Effector memory CD4-positive, alpha-beta T cell (primary cell): ENCODE measurements around the gene OLFML2B.
"Not testable (repeated sequence)": the region's sequence is repeated elsewhere in the genome, so short reads cannot be mapped to it uniquely, and the experiment has no call there.

Experiments
- DNase-seq, 3 donors: peaks; one replicate each; pipeline ENCODE4 v3.0.0-alpha.2; 2020
- H3K27ac ChIP-seq: 2 replicates; pipeline ENCODE4 v1.7.0; 2013; ENCODE audit warnings: mild to moderate bottlenecking, low read length, moderate library complexity; ENCODE audit not compliant: insufficient read depth, poor library complexity, severe bottlenecking
- H3K27me3 ChIP-seq: replicated peaks from 2 replicates; pipeline ENCODE4 v1.7.0; 2013; ENCODE audit warnings: mild to moderate bottlenecking, low read length; ENCODE audit not compliant: insufficient read depth, control insufficient read depth, poor library complexity, severe bottlenecking
- H3K36me3 ChIP-seq: 2 replicates; pipeline ENCODE4 v1.7.0; 2013; ENCODE audit warnings: mild to moderate bottlenecking, low read length, moderate library complexity; ENCODE audit not compliant: control insufficient read depth, insufficient read depth
- H3K4me1 ChIP-seq: 2 replicates; pipeline ENCODE4 v1.7.0; 2013; ENCODE audit warnings: low read length, mild to moderate bottlenecking; ENCODE audit not compliant: control insufficient read depth, insufficient read depth, poor library complexity, severe bottlenecking
- H3K4me3 ChIP-seq: 2 replicates; pipeline ENCODE4 v1.7.0; 2013; ENCODE audit warnings: low read length, low read depth, mild to moderate bottlenecking; ENCODE audit not compliant: insufficient read depth, poor library complexity, severe bottlenecking
- H3K9me3 ChIP-seq: 2 replicates; pipeline ENCODE4 v1.7.0; 2013; ENCODE audit warnings: mild to moderate bottlenecking, low read length, moderate library complexity; ENCODE audit not compliant: control insufficient read depth
- total RNA-seq, 3 donors: gene quantifications; one replicate each; lab custom pipeline; 2026; lab: John Stamatoyannopoulos, UW

The OLFML2B gene
- 0 reads per million in 3 donors for total RNA-seq

DNA sequence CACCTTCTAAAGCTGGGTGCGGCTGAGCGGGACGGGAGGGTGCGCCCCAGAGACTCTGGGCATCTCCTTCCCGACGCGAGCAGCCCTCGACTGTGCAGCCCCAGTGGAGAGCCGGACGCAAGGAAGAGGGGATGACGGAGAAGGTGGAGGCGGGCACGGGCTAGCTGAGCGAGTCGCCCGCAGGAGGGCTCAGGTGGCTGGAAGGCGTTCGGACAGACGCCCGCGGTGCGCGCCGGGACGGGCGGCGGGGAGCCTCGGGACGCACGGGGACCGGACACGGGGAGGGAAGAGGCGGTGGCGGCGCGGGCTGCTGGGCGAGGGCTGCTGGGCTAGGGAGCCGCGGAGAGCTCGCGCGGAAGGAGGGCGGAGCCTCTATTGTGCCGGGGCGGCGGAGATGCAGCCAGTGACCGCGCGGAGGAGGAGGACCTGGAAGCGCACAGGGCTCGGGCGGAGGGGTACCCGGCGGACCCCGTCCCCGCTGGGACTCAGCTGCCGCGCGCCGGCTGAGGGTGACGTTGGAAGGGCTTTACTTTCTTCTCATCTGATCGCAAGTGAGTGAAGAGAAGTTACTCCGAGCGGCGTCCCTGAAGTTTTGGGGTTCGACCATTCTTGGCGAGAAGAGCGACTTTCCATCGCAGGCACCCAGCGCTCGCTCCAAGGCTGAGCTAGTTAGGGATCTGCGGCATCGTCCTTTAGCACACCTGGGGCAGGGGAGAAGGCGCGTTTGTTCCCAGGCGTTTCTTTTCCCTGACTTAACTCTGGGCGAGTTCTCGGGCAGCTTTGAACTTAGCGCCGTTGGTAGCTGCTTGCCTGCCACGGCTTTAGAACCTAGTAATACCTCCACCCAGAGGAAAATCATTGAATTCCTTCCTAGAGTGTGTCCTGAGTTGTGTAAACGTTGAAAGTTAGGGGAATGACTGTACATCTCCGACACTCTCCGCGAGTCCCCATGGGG is at the start of gene OLFML2B:
OLFML2B (minus strand) TSS at position 323 of the 955 bp plus-strand sequence. CDS start 439 bp downstream, outside the sequence.
- Histone ChIP-seq H3K36me3 (no peaks in the 10 kb centered on the region), H3K27ac (no peak within 1 kb of the TSS), H3K27me3 (no peaks in the 10 kb centered on the region), H3K4me3 (peak within 1 kb of the TSS; percentile 68), H3K4me1 (no peaks in the 10 kb centered on the region), H3K9me3 (no peaks in the 10 kb centered on the region)
- peak in 1 of 3 donors; percentile 6 for DNase-seq

DNA sequence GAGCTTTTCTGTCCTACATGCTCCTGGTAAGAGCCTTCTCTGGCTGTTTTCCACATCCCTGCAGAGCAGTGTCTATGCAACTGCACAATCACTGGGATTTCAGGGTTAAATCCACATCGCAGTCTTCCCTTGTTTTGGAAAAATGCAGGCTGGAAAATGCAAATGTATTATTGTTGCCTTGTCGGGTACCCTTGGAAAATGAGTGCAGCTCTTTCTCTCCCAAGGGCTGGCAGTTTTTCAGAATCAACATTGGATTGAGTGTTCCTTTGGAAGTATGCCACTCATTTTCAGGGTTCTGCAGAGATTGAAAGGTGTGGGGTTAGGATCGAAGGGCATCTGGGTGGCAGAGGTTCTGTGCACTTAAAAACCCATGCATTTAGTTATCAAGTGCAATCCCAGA is 49.1 kb upstream of the OLFML2B start:
- peaks cover 11% of the 10 kb centered on the region for H3K4me1 ChIP-seq
- no peak overlapping the region for H3K4me3 ChIP-seq
- peaks cover 35% of the 10 kb centered on the region for H3K27me3 ChIP-seq
- no peak for DNase-seq
- H3K36me3 ChIP-seq = no peaks in the 10 kb centered on the region
- H3K9me3 ChIP-seq = no peaks in the 10 kb centered on the region
- no peak overlapping the region for H3K27ac ChIP-seq

DNA sequence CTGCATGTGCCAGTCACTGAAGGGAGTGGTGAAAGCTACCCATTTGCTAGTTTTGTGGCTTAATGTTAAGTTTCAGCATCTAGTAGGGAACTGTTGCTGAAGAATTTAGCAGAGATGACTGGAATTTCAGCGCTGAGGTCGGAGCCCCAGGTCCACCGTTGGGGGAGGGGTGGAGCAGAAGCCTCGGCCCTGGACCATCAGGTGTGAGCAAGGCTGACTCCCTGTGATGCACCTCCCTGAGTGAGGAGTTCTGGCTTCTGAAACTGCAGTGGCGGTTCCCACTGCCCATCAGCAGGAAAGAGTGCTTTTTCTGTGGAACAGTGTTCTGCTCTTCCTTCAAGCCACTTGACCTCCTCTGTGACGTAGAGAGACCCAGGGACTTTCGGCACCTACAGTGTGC is 47.2 kb upstream of the OLFML2B start:
- peaks cover 31% of the 10 kb centered on the region for H3K27me3 ChIP-seq
- no peaks in the 10 kb centered on the region for H3K36me3 ChIP-seq
- DNase-seq = no peak
- no peak overlapping the region for H3K4me3 ChIP-seq
- no peaks in the 10 kb centered on the region for H3K9me3 ChIP-seq
- no peak overlapping the region for H3K27ac ChIP-seq
- H3K4me1 ChIP-seq = peaks cover 11% of the 10 kb centered on the region

GRCh38 chr1:162070094-162070748 is 46.6 kb upstream of the OLFML2B start:
- Histone ChIP-seq H3K9me3 (no peaks in the 10 kb centered on the region), H3K4me3 (peak overlapping the region; percentile 38), H3K27ac (no peak overlapping the region), H3K27me3 (peaks cover 27% of the 10 kb centered on the region), H3K36me3 (no peaks in the 10 kb centered on the region), H3K4me1 (peaks cover 11% of the 10 kb centered on the region)
- DNase-seq = no peak

DNA sequence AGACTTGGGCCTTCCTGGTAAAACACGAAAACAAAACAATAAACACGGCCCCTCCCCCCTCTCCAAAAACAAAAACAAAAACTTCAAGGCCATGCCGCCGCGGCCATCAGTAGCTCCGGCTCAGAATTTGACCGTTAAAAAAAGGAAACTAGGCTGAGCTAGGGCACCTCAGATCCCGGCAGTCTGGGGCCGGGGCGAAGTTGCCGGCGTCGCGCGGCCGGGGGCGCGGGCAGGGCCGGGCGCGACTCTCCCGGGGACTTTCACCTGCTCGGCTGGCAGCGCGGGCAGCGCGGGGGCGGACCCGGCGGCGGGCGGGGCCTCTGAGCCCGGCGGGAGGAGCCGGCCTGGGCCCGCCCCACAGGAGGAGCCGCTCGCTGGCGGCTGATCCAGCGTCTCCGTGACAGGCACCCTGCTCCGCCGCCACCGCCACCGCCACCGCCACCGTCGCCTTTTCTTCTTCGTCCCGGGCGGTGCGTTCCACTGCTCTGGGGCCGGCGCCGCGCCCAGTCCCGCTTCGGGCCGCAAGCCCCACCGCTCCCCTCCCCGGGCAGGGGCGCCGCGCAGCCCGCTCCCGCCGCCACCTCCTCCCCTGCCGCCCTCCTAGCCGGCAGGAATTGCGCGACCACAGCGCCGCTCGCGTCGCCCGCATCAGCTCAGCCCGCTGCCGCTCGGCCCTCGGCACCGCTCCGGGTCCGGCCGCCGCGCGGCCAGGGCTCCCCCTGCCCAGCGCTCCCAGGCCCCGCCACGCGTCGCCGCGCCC is 45.8 kb upstream of the OLFML2B start, which contains the start of gene NOS1AP:
NOS1AP (plus strand) TSS at position 358 of the 760 bp plus-strand sequence. CDS start 487 bp downstream, outside the sequence.
- Histone ChIP-seq H3K27me3 (peaks cover 22% of the 10 kb centered on the region), H3K9me3 (no peaks in the 10 kb centered on the region), H3K36me3 (no peaks in the 10 kb centered on the region), H3K27ac (no peak within 1 kb of the TSS), H3K4me1 (peaks cover 11% of the 10 kb centered on the region), H3K4me3 (peak within 1 kb of the TSS; percentile 38)
- peak; percentile 38 to 61 (median 50) for DNase-seq

DNA sequence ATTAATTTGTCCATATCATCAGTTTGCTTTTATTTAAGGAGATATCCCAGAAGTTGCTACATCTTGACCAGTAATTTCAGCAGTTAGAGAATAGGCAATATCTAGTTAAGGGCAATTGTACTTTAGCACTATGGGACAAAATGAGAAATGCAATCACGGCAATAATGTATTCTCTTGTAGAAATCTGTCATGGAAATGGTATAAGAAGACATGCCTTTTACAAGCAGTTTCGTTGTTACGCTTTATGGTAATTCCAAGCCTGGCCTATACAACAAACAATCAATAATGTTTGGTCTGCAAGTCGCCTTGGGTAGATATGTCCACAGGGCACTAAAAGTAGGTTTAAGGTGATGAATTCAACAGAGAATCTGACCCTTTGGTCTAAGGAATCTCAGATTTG is 44.6 kb upstream of the OLFML2B start:
- Histone ChIP-seq H3K4me3 (no peak overlapping the region), H3K27ac (no peak overlapping the region), H3K27me3 (peaks cover 14% of the 10 kb centered on the region), H3K9me3 (no peaks in the 10 kb centered on the region), H3K36me3 (no peaks in the 10 kb centered on the region), H3K4me1 (peaks cover 11% of the 10 kb centered on the region)
- DNase-seq = no peak

GRCh38 chr1:162067466-162067865 is 43.8 kb upstream of the OLFML2B start:
- H3K27ac ChIP-seq = no peak overlapping the region
- peaks cover 14% of the 10 kb centered on the region for H3K27me3 ChIP-seq
- peaks cover 11% of the 10 kb centered on the region for H3K4me1 ChIP-seq
- no peaks in the 10 kb centered on the region for H3K9me3 ChIP-seq
- no peak overlapping the region for H3K4me3 ChIP-seq
- DNase-seq = no peak
- no peaks in the 10 kb centered on the region for H3K36me3 ChIP-seq

DNA sequence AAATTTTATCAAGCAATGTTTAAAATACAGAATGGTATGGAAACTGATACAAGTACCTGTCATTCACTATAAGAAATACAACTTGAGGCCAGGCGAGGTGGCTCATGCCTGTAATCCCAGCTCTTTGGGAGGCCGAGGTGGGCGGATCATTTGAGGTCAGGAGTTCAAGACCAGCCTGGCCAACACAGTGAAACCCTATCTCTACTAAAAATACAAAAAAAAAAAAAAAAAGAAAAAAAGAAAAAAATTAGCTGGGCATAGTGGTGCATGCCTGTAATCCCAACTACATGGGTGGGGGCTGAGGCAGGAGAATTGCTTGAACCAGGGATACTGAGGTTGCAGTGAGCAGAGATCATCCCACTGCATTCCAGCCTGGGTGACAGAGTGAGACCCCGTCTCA is 43.2 kb upstream of the OLFML2B start:
- not testable (repeated sequence) for H3K4me3 ChIP-seq, DNase-seq, H3K9me3 ChIP-seq, H3K36me3 ChIP-seq, H3K27ac ChIP-seq
- H3K27me3 ChIP-seq = peaks cover 12% of the 10 kb centered on the region
- peaks cover 11% of the 10 kb centered on the region for H3K4me1 ChIP-seq

GRCh38 chr1:162065016-162065415 is 41.3 kb upstream of the OLFML2B start:
- no peak overlapping the region for H3K27ac ChIP-seq
- no peaks in the 10 kb centered on the region for H3K9me3 ChIP-seq
- H3K36me3 ChIP-seq = no peaks in the 10 kb centered on the region
- no peak overlapping the region for H3K4me3 ChIP-seq
- H3K4me1 ChIP-seq = peaks cover 6% of the 10 kb centered on the region
- no peak for DNase-seq
- peaks cover under 1% of the 10 kb centered on the region for H3K27me3 ChIP-seq
